NCI-H2171 treated with DMSO at 0.1 percent for 48 hours (cell line): ENCODE results near the gene PADI3.

Experiments
- DNase-seq: peaks from one replicate; lab custom pipeline; 2025; lab: John Stamatoyannopoulos, UW

Gene PADI3, protein sequence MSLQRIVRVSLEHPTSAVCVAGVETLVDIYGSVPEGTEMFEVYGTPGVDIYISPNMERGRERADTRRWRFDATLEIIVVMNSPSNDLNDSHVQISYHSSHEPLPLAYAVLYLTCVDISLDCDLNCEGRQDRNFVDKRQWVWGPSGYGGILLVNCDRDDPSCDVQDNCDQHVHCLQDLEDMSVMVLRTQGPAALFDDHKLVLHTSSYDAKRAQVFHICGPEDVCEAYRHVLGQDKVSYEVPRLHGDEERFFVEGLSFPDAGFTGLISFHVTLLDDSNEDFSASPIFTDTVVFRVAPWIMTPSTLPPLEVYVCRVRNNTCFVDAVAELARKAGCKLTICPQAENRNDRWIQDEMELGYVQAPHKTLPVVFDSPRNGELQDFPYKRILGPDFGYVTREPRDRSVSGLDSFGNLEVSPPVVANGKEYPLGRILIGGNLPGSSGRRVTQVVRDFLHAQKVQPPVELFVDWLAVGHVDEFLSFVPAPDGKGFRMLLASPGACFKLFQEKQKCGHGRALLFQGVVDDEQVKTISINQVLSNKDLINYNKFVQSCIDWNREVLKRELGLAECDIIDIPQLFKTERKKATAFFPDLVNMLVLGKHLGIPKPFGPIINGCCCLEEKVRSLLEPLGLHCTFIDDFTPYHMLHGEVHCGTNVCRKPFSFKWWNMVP

DNA sequence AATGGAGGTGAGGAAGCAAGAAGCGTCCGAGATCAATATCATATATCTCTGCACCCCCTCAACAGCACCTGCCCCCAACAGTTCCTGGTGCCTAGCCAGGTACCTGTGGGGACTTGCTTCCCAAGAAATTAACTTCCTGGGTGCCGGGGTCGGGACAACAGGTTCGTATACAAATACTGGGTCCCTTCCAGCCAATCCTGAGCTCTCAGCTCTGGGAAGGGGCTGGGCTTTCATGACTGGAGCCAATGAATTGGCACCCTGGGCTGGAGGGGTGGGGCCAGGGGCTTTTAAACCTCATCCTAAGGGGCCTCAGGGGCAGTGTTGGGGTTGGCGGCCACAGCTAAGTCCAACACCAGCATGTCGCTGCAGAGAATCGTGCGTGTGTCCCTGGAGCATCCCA lies at the start of gene PADI3:
PADI3 (plus strand) TSS at position 318 of the 400 bp plus-strand sequence; CDS start at position 358, 40 bp downstream.
- DNase-seq: no peak

DNA sequence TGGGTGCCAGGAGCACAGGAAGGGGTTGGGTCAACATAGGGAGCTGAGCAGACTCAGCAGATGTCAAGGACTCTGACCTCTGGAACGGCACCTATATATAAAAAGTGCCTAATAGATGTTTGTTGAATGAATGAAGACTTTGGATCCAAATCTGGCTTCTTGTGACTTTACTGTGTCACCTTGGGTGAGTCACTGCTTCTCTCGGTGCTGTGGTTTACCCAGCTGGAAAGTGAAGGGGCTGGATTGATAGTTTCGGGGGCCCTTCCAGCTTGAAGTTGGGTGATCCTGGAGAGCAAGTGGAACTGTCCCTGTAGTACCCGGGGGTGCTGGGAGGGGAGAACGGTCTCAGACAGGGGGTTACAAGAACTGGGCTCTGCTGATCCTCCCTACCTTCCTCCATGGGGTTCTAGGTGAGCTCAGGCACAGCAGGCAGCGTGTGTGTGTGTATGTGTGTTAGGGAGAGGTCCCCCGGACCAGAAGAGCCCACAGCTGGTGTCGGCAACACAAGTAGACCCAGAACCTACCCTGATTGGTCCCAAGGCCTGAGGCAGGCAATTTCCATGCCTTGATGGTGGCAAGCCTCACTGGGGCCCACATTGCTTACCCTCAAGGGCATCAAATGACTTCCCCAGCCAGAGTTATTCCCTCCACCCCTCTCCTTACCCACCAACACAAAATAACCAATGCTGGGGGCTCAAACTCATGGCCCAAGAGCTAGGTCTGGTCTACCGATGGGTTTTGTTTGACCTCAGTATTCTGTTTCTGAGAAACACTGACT lies 49.4 kb upstream of the PADI3 start:
- no peak for DNase-seq

DNA sequence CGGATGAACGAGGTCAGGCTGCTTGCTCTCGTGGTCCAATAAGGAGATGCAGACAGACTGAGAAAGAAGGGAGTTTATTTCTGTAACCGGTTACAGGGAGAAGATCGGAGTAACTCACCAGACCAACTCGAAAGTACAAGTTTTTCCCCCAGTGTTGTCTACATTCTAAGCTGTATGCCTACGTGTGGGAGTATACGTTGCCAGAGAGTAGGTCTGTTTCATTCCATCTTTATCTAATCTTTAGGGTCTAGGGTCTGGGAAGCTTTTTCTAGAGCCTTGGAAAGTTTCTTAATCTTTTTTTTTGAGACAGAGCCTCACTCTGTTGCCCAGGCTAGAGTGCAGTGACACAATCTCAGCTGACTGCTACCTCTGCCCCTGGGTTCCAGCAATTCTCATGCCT lies 48.7 kb upstream of the PADI3 start:
- DNase-seq: no peak

DNA sequence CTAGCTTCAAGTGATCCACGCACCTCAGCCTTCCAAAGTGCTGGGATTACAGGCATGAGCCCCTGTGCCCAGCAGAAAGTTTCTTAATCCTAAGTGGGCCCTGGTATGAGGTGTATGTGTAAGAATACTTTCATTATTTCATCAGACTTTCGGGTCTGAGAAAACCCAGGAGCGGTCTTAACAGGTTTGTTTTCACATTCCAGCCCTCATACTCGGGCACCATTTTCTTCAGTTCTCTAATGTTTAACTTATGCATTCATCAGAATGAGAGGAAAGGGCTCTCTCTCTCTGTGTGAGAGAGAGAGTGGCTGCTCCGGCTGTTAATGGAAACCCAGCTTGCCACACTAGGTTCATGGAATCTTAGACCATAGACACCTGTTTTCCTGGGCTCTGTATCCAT lies 48.1 kb upstream of the PADI3 start:
- no peak for DNase-seq

DNA sequence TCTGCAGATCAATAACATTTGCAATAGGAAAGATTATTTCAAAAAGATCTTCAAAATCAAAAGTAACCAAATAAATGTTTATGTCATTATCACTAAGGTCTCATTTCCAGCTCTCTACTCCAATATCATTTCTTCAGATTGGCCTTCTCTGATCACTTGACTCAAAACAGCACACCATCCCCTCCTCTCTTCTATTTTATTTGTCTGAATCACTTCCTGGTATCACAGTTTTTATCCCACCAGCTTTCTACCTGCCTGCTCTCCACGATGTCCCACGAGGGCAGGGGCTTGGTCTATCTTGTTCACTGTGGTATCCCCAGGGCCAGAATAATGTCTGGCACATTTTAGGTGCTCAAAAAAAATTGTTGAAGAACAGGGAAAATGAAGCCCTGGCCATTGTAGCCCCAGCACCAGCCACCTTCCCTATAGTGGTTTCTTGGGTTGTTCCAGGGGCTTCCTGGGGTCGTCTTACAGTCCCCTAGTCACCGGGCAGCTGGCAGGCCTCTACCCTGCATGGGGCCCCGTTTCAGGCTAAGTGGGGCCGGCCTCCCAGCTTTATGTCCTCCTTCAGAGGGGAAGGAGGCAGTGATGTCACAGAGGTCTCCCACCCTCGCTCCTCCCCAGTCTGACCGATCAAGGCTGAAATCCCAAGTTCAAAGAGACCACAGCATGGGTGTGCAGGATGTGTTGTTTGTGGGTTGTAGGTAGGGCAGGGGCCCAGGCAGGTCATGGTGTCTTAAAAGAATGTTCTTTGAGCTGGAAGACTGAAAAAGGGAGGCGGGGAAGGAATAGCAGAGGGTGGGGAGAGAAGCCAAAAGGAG lies 47.5 kb upstream of the PADI3 start:
- no peak for DNase-seq

DNA sequence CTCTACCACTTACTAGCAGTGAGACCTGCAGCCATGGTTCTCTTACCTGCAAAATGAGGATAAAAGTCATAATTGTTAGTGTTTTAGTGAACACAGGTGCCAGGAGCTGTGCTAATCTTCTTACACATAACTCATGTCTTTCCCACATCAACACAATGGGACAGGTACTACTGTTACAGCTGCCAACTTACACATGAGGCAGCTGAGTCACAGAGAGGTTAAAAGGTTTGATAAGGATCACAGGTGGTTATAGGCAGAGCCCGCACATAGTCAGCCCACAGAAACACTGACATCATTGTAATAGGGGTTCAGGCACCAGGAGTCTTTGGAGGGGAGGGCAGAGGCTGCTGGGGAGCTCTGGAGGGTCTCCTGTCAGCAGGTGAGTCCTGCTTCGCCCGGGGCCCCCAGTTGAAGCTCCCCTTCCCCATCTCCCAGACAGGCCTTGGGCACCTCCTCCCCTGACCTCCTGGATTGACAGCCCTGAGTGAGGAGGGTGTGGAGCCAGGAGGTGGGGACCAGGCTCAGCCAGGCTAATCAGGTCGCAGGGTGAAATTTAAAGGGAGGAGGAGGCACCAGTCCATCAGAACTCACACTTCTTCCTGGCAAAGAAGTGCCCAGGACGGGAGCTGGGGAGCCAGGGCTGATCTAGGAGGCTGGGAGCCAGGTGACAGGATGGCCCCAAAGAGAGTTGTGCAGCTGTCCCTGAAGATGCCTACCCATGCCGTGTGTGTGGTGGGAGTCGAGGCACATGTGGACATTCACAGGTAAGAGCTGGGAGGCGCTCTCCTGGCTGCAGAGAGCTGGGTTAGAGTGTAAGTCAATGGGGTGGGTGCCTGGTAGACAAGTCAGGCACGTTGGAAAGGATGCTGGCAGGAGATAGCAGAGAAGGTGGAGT lies 44.1 kb upstream of the PADI3 start, which contains the start of gene PADI1:
PADI1 (plus strand) TSS at position 583 of the 895 bp plus-strand sequence; CDS start at position 673, 90 bp downstream.
- DNase-seq: no peak

DNA sequence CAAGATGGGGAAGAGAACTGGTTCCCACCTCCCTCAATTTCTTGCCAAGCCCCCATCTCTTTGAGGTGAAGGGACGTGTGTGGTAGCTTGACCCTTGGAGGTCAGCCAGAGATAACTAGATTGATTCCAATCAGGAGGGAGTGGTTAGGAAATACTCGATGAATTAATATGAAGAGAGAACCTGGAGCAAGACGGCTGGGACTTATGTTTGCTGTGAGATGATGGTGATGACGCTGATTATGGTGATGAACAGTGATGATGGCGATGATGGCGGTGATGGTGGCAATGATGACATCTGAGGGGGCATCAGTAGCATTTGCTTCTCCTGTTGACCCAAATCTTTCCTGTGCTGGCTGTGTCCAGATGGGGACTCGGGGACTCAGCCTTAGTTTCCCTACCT lies 43.2 kb upstream of the PADI3 start:
- DNase-seq: no peak

DNA sequence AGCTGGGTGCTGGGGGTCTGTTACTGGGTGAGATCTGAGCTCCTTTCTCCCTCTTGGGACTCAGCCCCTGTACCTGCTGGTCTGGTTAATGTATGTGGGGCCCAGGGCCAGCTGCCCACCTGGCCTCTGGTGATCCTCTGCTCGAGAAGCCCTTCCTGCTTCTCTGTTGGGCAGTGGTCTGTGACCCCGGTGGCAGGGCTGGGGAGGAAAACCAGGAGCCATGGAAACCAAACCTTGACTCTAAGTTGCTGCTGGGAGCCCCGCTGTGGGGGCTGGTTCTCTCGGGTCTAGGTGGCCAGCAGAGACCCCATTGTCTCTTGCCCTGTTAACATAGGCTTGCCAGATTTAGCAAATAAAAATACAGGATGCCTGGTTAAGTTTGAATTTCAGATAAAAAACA lies 42.7 kb upstream of the PADI3 start:
- no peak for DNase-seq

DNA sequence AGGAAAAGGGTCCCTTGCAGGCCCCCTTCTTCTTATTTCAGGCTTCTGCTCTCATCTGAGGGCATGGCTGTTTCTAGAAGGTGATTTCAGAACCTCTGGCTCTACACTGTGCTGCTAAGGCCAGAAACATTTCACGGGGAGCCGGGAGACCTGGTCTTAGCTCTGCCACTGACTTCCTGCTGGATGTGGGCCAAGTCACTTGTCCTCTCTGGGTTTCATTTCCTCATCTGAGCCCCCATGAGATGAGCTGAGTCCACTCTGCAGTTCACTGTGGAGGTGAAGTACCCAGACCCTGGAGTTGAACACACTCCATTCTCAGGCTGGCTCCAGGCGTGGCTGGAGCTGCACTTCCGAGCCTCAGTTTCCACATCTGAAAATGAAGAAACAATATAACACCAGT lies 41.9 kb upstream of the PADI3 start:
- no peak for DNase-seq

DNA sequence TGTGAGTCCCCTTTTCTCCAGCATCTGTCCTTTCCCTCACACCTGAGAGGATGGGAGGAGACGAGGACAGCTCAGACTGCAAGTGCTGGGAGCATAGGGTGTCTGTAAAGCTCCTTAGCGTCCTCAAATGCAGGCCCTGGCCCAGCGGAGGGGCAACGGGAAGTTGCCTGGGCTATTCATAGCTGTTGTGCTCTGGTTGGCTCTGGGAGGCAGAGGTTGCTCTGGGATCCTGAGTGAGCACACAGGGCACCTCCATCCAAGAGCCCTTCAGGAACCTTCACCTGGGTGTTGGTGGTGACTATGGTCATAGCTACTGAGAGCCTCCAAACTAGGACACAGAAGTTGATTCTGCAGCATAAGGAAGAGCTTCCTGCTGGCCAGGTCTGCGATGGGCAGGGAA lies 41.4 kb upstream of the PADI3 start:
- DNase-seq: no peak

DNA sequence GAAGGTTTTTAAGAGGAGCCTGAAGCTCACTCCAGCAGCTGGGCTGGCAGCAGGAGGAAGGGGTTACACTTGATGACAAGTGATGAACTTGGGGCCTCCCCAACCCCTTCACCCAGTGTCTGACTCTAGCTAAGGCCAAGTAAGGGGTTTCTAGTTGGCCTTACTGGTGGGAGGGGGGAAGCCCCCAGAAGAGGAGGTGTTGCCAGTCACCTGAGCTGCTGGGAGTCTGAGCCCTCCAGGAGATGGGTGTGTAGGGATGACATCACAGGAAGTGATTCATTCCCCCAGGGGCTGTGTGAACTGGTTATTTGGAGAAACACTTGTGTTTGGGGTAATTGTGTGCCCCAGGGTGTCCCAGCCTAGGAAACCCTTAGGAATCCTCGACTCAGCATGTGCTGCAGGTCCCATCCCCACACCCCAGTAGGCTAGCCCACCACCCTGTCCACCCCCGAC lies 40.9 kb upstream of the PADI3 start:
- DNase-seq: peak; percentile 6

DNA sequence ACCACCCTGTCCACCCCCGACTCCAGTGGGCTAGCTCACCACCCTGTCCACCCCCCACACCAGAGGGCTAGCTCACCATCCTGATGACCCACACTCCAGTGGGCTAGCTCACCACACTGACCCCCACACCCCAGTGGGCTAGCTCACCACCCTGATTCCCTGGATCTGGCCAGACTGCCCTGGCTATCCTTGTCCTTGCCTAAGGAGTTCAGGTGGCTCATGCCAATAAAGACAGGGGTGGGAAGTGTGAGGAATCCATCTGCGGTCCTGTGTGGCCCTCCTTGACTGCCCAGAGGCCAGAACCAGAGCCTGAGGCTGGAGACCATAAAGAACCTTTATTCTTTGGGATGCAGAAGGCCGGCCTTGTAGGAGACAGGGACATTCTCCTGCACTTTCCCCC lies 40.4 kb upstream of the PADI3 start:
- no peak for DNase-seq

DNA sequence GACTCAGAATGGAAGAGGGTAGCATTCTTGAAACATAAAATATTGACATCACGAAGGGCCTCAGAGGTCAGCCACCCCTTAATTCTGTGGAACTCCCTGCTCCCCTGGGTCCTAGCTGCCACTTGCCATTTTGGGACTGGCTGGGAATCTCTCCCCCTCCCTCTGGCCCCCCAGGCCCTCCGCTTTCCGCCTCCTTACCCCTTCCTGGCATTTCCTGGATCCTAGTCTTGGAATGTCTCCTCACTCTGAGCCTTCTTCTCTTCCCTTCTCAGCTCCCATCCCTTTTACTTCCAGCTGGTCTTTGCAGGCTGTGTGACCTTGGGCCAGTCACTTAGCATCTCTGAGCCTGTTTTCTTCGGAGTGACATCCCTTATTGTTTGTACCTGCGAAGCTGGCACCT lies 39.5 kb upstream of the PADI3 start:
- no peak for DNase-seq

DNA sequence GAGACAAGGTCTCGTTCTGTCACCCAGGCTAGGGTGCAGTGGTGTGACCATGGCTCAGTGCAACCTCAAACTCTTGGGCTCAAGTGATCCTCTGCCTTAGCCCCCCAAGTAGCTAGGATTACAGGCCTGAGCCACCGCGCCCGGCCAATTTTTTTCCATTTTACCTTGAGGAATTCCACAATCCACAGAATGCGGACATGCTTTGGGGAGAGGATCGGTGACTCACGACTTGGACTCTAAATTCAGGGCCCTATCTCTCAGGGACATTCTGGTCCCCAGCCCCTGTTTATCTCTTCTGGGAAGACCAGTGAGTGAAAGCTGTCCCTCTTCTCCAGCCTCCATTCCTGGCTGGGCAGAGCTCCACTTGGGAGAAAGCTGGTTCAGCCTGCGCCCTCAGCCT lies 38.7 kb upstream of the PADI3 start:
- no peak for DNase-seq

DNA sequence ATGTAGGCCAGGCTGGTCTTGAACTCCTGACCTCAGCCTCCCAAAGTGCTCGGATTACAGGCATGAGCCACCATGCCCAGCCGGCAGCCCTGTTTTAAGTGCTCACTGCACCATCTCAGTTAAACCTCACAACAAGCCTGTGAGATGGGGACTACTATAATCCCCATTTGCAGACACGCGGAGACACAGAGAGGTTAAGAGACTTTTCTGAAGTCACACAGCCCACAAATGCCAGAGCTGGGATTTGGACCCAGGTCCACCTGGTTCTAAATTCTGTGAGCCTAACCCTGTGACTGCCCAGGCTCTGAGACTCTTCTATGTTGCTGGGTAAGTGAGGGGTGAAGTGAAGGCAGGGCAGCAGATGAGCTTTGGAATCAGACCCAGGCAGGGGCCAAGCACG lies 37.5 kb upstream of the PADI3 start:
- no peak for DNase-seq

DNA sequence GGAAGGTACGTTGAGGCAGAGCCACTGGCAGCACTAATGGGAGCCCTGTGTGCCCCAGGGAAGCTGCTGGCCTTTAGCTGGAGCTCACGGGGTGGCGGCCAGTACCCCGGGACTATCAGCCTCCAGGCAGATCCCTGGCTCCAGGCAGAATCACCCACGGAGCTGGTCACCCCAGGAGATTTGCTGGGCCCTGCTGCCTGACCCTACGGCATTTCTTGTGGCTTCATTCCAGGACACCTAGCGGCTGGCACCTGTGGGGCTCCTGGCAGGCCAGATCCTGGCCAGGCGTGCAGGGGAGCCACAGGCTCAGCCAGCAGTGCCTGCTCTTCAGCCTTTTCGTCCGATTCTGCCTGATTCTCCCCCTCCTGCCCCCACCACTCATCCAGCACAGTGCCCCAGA lies 36.9 kb upstream of the PADI3 start:
- no peak for DNase-seq

DNA sequence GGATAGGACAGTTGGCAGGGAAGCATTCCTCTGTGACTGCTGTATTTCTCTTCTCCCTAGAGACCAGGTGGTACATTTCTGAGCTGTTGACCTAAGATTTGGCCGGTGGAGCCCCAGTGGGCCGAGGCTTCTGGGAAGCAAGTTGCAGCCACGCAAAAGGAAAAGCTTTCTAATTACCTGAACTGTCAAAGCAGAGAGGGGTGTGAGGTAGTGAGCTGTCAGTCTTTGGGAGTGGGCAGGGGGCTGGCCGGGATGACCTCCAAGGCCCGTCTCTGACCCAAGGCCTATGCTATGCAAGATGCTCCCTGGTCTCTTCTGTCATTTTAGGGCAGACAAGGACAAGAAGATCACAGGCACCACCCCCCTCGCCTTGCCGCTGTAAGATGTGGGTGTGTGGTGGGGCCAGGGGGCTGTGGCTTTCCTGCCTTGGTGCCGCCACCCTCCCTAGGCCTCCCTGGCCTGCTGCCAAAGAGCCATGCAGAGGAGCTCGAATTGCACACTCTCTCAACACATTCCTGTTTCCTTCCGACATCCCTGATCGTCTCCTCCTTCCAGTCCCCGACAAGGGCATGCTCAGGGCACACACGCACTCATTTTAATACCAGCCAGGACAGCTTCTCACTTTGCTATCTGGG lies 36.3 kb upstream of the PADI3 start:
- DNase-seq: peak; percentile 74

DNA sequence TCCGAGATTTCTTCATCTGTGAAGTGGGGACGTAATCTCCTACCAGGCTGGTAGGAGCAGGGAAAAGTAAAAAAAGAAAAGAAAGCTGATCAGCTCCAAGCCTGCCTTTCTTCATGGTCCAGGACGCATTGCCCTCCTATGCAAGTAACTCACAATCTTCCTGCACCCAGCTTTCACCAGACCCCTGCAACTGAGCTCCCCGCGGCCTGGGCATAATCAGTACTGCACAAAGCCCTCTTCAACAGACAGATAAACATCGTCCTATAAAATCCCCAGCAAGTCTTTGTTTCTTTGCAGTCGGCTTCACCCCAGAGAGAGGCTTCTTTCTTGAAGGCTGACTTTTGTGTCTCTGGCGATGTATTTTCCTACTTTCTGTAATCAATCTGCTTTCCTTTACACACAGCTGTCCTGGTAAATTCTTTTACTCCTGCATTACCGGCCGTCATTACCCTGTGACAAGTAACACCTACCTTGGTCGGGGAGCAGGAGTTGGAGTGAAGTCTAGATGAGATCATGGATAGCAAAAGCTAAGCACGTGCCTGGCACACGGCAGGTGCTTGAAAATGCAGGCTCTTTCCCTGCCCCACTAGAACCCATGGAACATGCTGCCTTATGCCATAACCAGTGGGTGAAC lies 35.6 kb upstream of the PADI3 start:
- DNase-seq: no peak

DNA sequence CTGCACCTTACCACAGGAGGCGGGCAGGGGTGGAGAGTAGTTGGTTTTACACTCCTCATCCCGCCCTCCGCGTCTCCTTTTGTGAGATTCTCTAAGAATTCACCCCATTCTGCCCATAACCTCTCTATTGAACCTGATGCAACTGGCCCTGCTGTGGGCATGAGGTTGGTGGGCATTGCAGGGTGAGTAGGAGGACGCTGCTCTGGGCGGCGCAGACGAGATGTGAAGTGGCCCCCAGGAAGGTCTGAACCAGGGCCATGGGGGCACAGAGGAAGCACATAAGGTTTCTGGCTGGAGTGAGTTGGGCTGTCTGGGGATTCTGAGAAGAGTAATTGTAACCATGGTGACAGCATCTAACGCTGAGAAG lies 35.1 kb upstream of the PADI3 start:
- no peak for DNase-seq
